SKM-1 treated with dmso at 0.1 percent for 144 hours (cell line): Measurements from ENCODE around the gene TFF3.
A peak's percentile ranks its signal among the peaks of the same experiment; 100 is the strongest.
"Not testable (repeated sequence)": the region's sequence is repeated elsewhere in the genome, so short reads cannot be mapped to it uniquely, and the experiment has no call there.

Source experiments
- DNase-seq: peaks from one replicate; lab custom pipeline; 2025; ENCODE audit not compliant: unreplicated experiment; lab: John Stamatoyannopoulos, UW

The TFF3 gene

DNA sequence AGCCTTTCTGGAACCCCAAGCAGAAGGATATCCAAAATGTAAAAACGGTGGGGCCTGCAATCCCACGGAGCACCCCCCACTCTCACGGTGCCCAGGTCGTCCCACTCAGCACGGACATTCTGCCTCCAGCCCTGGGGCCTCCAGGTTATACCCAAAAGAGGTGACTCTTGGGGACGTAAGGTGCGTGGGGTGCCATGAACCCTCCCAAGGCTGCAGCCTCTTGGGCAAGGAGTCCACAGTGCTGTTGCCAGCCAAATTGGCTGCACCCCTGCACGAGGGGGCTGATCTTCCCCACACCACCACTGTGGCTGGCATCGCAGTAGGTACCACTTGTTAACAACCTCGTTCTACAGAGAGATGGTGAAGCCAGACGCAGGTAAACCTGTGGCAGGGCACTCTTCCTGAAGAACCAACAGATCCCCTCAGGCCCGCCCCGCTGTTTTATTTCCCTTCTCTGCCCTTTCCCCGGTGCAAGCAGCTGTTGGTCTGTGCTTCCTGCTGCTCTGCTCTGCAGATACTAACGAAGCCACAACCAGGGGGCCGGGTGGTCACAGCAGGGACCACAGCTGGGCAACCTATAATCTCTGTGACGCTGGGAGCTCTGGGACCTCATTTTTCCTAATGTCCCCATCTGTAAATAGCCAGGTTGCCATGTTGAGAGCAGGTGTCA lies 8.7 kb downstream of the TFF3 start:
- DNase-seq = no peak

DNA sequence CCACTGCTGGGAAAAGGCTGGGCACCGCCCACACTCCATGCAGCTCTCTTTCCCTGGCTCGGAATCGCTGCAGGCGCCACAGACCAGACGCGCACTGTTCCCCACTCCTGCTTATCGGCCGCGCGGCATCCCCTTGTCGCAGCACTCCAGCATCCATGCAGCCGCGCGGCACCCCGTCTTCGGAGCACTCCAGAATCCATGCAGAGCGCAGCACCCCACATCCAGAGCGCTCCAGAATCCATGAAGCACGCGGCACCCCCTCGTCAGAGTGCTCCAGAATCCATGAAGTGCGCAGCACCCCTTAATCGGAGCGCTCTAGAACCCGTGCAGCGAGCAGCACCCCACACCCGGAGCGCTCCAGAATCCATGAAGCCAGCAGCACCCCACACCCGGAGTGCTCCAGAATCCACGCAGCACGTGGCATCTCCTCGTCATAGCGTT lies 9.5 kb downstream of the TFF3 start:
- no peak for DNase-seq

- DNase-seq = no peak
Measured at GRCh38 chr21:42304556-42305454, 10.4 kb downstream of the TFF3 start.

GRCh38 chr21:42303443-42303842 lies 11.8 kb downstream of the TFF3 start:
- no peak for DNase-seq

DNA sequence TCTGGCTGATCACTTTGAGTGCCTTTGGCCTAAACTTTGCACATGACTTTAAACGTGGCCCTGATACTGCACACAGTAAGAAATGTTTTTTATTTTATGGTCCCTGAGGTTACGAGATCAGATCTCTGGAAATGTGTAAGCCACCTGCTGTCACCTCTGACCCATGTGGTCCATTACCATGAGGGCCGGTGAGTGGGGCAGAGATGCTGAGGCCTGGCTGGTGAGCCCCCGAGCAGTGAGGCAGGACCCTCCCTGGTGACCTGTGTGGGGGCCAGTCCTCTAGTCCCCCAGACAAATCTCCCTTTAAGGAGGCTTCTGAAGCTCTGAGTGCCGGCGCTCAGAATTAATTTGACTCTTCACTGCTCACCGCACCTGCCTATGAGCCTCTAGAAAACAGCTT lies 12.4 kb downstream of the TFF3 start:
- DNase-seq = no peak

GRCh38 chr21:42302076-42302650 lies 13.0 kb downstream of the TFF3 start:
- DNase-seq = no peak

GRCh38 chr21:42301371-42302075 lies 13.7 kb downstream of the TFF3 start:
- DNase-seq = no peak

GRCh38 chr21:42300956-42301355 lies 14.3 kb downstream of the TFF3 start:
- no peak for DNase-seq

GRCh38 chr21:42300045-42300583 lies 15.1 kb downstream of the TFF3 start:
- DNase-seq = no peak

DNA sequence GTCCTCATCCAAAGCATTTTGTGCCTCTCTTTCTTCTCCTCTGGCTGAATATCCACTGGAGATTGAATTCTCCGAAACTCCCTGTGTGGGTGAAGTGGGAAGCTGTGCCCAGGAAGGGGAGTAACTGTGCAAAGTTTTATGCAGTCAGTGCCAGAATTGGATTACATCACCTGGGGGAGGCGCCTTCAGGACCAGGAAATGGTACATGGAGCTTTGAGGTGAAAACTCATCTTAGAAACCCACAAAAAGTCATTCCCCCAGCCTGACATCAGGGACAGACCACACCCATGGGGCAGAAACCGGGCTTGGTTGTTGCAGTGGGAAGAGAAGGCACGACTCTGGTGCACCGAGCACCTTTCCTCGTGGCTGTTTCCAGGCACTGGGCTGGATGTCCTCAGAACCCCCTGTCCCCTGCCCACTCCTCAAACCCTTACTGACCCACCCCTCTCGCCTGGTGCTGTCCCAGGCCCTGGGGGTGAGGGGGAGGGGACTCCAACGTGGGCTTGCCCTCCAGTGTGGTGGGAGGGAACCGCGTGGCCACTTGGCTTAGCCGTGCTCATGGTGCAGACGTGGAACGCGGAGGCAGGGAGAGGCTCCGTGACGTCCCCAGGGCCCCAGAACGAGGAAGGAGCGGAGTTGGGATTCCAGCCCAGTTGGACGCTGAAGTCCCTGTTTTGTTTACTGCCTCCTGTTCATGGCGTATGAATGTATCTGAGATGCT lies 15.7 kb downstream of the TFF3 start:
- DNase-seq = peak; percentile 31

DNA sequence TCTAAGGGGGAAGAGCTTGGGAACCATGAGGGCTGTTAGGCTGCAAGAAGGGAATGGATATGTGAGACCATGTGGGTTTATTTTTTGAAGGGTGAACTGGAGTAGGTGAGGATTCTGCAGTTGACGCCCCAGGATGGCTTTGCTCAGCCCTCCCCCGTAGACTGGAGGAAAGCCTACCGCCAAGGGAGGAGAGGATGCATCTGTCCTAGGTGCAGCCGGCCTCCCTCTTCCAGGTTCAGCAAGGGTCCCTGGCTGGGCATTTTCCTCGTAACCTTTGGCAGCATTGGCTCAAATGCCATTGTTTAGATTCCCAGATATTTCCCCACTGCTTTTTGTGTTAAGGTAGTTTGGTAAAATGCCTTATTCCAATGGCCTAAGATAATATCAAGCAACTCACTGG lies 16.6 kb downstream of the TFF3 start:
- DNase-seq = no peak

DNA sequence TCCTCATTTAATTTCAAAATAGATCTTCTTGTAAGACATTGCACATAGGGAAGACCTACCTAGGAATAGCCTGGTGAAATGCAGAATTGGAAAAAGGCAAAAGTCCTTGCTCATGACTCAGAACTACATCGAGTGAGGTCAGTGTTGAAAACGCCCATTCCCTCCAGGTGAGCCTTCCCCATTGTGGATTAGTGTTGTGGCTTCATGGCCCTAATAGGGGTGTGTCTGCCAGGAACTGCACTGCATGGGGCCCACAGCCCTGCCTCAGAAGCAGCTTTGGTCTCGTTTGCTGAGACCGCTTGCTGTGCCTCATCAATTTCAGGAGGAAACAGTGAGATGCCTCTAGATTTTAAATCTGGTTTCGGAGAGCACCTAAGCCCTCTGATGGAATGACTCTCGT lies 17.0 kb downstream of the TFF3 start:
- no peak for DNase-seq

GRCh38 chr21:42297377-42297776 lies 17.8 kb downstream of the TFF3 start:
- DNase-seq = no peak

GRCh38 chr21:42296501-42296900 lies 18.7 kb downstream of the TFF3 start:
- no peak for DNase-seq

GRCh38 chr21:42295845-42296244 lies 19.4 kb downstream of the TFF3 start:
- DNase-seq = no peak

DNA sequence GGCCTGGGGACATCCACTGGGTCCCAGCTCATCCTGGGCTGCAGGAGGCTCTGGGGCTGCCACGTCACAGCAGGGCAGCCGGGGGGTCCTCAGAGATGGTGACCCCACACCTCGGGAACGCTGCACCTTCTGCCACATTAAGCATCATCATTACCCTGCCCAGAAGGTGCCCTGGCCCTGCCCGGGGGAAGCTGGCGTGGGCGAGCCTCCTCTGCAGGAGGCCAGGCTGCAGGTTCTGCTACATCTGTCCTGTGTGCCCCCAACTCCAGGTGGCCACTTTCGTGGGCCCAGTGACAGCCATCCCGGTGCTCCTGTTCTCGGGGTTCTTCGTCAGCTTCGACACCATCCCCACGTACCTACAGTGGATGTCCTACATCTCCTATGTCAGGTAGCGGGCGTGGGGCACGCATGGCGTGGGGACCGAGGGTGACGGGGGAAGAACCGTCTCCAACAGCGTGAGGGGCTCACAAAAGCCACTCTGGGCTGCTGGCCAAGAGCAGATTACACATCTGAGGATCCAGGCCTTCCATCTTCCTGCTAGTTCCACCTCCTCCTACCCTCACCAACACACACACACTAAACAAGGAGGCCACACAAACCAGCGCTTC lies 20.8 kb downstream of the TFF3 start:
- DNase-seq = no peak

- no peak for DNase-seq
Measured at GRCh38 chr21:42293649-42294272, 21.4 kb downstream of the TFF3 start.

DNA sequence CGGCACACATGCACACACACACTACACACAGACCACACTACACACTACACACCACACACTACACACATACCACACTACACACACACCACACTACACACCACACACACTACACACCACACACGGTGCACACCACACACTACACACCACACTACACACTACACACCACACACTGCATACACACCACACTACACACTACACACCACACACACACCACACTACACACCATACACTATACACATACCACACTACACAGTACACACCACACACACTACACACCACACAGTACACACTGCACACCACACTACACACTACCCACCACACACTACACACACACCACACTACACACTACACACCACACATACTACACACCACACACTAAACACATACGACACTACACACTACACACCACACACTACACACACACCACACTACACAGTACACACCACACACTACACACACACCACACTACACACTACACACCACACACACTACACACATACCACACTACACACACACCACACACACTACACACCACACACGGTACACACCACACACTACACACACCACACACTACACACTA lies 22.6 kb downstream of the TFF3 start:
- DNase-seq = not testable (repeated sequence)
